ENCODE data around the gene OR4E1. TPM values are rescaled to one million over a fixed set of nuclear protein-coding genes. Genes with fewer than 3 reads are reported as not detected.
"Not testable (repeated sequence)": the region's sequence is repeated elsewhere in the genome, so short reads cannot be mapped to it uniquely, and the experiment has no call there.

Gene OR4E1
- total RNA-seq, 1 donor, result not detected

DNA sequence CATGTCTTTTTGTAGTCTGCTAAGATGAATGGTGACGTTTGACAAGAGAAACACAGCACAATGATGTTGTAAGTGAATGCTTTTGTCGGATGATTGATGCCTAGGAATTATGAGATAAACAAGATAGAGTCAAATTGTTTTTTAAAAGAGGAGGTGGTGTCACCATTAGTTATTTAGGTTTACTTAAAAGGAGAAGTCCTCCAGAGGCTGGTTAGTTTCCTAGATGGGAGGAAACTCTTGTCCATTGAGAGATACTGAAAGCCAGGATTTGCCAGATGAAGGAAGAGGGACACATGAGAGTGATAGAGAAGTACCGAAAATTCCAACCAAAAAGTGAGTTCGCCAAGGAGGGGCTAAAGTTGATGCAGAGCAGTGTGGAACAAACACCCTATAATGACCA is 38.8 kb downstream of the OR4E1 start, which contains the start of gene OR10G2:
Gene OR10G2, minus strand, starts transcription at position 101 of the 400 bp plus-strand sequence. Its CDS starts 98 bp downstream, at position 3.
- H3K4me3 ChIP-seq (ENCODE audit: low read depth, low read length), result no peak within 1 kb of the TSS
- TF ChIP-seq, protein P1, sequence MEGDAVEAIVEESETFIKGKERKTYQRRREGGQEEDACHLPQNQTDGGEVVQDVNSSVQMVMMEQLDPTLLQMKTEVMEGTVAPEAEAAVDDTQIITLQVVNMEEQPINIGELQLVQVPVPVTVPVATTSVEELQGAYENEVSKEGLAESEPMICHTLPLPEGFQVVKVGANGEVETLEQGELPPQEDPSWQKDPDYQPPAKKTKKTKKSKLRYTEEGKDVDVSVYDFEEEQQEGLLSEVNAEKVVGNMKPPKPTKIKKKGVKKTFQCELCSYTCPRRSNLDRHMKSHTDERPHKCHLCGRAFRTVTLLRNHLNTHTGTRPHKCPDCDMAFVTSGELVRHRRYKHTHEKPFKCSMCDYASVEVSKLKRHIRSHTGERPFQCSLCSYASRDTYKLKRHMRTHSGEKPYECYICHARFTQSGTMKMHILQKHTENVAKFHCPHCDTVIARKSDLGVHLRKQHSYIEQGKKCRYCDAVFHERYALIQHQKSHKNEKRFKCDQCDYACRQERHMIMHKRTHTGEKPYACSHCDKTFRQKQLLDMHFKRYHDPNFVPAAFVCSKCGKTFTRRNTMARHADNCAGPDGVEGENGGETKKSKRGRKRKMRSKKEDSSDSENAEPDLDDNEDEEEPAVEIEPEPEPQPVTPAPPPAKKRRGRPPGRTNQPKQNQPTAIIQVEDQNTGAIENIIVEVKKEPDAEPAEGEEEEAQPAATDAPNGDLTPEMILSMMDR (IDR thresholded peaks at IDR 0.05; ENCODE audit: insufficient read depth, low read depth, low read length), result no peak
- DNase-seq (ENCODE audit: low read depth), result no peak

DNA sequence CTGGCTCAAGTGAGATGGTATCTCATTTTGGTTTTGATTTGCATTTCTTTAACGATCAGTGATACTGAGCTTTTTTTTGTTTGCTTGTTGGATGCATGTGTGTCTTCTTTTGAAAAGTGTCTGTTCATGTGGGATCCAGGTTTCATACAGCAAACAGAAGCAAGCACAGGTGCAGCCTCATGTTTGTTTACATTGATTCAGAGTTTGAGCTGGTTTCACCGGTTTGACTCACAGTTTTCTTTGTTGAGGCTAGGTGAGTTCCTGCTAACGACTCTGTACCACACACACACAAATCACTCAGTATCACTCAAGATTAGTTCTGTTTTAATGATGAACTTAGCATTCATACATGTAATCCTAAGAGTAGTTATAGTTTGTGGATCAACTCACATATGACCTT is 42.5 kb downstream of the OR4E1 start:
- TF ChIP-seq, protein P1 (IDR thresholded peaks at IDR 0.05; ENCODE audit: insufficient read depth, low read depth, low read length), result no peak
- no peak for DNase-seq (ENCODE audit: low read depth)

DNA sequence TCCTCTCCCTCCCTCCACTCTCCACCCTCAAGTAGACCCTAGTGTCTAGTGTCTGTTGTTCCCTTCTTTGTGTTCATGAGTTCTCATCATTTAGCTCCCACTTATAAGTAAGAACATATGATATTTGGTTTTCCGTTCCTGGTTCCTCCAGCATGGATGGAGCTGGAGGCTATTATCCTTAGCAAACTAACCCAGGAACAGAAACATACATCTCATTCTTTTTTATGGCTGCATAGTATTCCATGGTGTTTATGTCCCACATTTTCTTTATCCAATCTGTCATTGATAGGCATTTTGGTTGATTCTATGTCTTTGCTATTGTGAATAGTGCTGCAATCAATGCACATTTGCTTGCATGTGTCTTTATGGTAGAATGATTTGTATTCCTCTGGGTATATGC is 43.1 kb downstream of the OR4E1 start:
- not testable (repeated sequence) for H3K4me3 ChIP-seq (ENCODE audit: low read depth, low read length); DNase-seq (ENCODE audit: low read depth)

More for the DNA sequence above, 42.5 kb downstream of the OR4E1 start:
- H3K4me3 ChIP-seq (ENCODE audit: low read depth, low read length), result no peak overlapping the region

DNA sequence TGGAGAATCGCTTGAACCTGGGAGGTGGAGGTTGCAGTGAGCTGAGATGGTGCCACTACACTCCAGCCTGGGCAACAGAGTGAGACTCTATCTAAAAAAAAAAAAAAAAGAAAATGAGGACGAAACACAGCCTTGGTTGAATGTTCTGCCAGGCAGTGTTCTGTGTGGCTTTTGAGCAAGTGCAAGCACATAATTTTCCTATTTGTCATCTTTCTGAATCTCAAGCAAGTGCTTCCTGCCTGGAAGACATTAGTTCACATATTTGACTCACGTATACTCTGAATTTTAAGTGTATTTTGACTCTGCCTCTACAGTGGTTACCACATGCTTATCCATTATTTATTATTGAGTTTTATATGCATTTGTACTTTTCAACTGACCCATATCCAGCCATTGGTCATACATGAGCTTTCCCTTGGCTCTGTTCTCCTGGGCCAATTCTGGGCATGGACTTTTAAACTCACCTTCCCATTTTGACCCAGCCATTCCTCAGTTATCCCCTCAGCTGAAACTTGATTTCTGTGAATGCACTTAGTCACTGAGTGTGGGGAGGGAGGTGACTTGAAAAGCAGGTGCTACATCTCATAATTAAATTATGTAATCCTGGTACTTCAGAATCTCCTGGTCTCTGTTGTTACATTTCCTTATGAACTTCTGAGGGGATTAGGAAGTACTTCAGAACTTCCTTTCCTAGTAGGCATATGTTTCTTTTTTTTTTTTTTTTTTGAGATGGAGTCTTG is 47.0 kb downstream of the OR4E1 start:
- DNase-seq (ENCODE audit: low read depth), result peak; percentile 49
- TF ChIP-seq, protein P1 (IDR thresholded peaks at IDR 0.05; ENCODE audit: insufficient read depth, low read depth, low read length), result no peak

More for the DNA sequence above, 47.0 kb downstream of the OR4E1 start:
- no peak overlapping the region for H3K4me3 ChIP-seq (ENCODE audit: low read depth, low read length)

Small RNA genes lying within 50 kb of the gene (small RNA-seq; reads per million reads assigned to genes)
- gene AC243972.3, result not detected

Other genes with a start within 250 kb of the OR4E1 start
- 59.3 and 85.1 TPM in 2 replicates for gene CHD8, start 217.7 kb downstream of the OR4E1 start, total RNA-seq
- gene RAB2B, start 196.9 kb downstream of the OR4E1 start, total RNA-seq, result 22.9 and 41.0 TPM in 2 replicates
- gene TOX4, start 196.6 kb downstream of the OR4E1 start, total RNA-seq, result 26.4 and 39.3 TPM in 2 replicates
- gene METTL3, start 162.5 kb downstream of the OR4E1 start, total RNA-seq, result 35.1 and 51.8 TPM in 2 replicates
- 3.2 and 3.9 TPM in 2 replicates for gene SALL2, start 147.5 kb downstream of the OR4E1 start, total RNA-seq
- not detected in 2 replicates for gene OR10G3, start 93.7 kb downstream of the OR4E1 start, total RNA-seq
- gene OR10G2, start 38.9 kb downstream of the OR4E1 start, total RNA-seq, result not detected in 2 replicates
- gene OR4E2, start 20.0 kb downstream of the OR4E1 start, total RNA-seq, result not detected in 2 replicates

All from fibroblast of villous mesenchyme (primary cell).